Measurements from ENCODE around the gene TRIO.

Gene TRIO

DNA sequence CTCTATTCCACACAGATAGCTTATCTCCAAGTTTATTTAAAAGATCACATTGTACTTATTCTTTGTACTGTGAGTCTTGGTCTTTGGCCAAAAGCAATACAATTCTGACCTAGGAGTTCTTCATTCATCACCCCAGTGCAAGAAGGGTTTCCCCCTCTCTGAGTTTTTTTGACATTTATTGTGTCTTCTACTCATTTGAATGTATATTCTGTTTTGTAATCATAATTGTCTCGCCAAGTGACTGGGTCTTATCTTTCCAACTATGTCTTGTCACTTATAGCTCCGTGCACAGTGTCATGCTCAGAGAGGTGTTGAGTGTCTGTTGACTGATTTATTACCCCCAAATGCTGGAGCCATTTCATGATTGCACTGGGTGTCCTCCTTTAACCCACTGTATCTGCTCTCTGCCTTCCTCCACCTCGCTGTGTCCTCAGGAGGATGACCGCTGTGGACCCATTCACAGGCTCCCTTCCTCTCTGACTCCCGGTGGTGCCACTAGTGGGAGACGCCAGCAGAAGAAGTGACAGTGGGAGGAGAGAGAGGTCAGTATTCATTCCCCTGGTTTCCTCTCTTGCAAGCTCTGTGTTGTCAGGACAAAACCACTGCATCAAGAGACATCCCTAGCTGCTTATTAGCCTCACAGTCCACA is 11.2 kb upstream of the TRIO start:
- TF ChIP-seq CTCF (conservative IDR thresholded peaks at IDR 0.05; ENCODE audit: low read length): no peak
- no peak overlapping the region for H3K4me3 ChIP-seq (ENCODE audit: low read length)
- DNase-seq (ENCODE audit: low read depth): no peak

DNA sequence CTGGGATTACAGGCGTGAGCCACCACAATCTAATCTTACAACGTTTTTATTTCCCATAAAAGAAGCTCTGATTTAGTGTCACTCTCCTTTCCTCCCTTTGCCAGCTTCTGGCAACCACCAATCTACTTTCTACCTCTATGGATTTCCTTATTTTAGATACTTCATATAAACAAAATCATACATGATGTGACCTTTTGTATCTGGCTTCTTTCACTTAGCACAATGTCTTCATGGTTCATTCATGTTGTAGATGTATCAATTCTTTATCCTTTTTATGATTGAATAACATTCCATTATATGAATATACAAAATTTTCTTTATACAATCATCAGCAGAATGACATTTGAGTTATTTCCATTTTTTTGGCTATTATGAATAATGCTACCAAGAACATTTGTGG is 9.7 kb upstream of the TRIO start:
- H3K4me3 ChIP-seq (ENCODE audit: low read length): no peak overlapping the region
- no peak for DNase-seq (ENCODE audit: low read depth)
- no peak for TF ChIP-seq CTCF (conservative IDR thresholded peaks at IDR 0.05; ENCODE audit: low read length)

DNA sequence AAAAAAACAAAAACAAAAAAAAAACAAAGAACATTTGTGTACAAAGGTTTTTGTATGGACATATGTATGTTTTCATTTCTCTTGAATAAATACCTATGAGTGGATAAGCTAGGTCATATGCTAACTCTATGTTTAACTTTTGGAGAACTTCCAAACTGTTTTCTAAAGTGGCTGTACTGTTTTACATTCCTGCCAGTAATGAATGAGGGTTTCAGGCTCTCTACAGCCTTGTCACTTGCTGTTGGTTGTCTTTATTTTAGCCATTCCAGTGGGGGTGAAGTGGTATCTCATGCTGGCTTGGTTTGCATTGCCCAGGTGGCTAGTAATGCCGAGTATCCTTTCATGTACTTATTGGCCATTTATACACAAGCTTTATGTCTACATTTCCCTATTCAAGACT is 9.1 kb upstream of the TRIO start:
- H3K4me3 ChIP-seq (ENCODE audit: low read length): no peak overlapping the region
- TF ChIP-seq CTCF (conservative IDR thresholded peaks at IDR 0.05; ENCODE audit: low read length): no peak
- no peak for DNase-seq (ENCODE audit: low read depth)

- DNase-seq (ENCODE audit: low read depth): no peak
- TF ChIP-seq CTCF (conservative IDR thresholded peaks at IDR 0.05; ENCODE audit: low read length): no peak
- H3K4me3 ChIP-seq (ENCODE audit: low read length): no peak overlapping the region
Measured at GRCh38 chr5:14134771-14135170, 8.4 kb upstream of the TRIO start.

GRCh38 chr5:14135621-14136020 is 7.5 kb upstream of the TRIO start:
- no peak overlapping the region for H3K4me3 ChIP-seq (ENCODE audit: low read length)
- no peak for DNase-seq (ENCODE audit: low read depth)
- TF ChIP-seq CTCF (conservative IDR thresholded peaks at IDR 0.05; ENCODE audit: low read length): no peak

GRCh38 chr5:14136228-14136627 is 6.9 kb upstream of the TRIO start:
- TF ChIP-seq CTCF (conservative IDR thresholded peaks at IDR 0.05; ENCODE audit: low read length): no peak
- H3K4me3 ChIP-seq (ENCODE audit: low read length): no peak overlapping the region
- DNase-seq (ENCODE audit: low read depth): no peak

- DNase-seq (ENCODE audit: low read depth): no peak
- H3K4me3 ChIP-seq (ENCODE audit: low read length): no peak overlapping the region
- no peak for TF ChIP-seq CTCF (conservative IDR thresholded peaks at IDR 0.05; ENCODE audit: low read length)
Measured at GRCh38 chr5:14138608-14139540, 4.3 kb upstream of the TRIO start.
